ENCODE data around the gene SLC16A4.

Gene SLC16A4

GRCh38 chr1:110356379-110356778 lies 34.4 kb downstream of the SLC16A4 start:
- DNase-seq (ENCODE audit: low read depth), result no peak

GRCh38 chr1:110355321-110355720 lies 35.5 kb downstream of the SLC16A4 start:
- no peak for DNase-seq (ENCODE audit: low read depth)

GRCh38 chr1:110350360-110350759 lies 40.5 kb downstream of the SLC16A4 start:
- no peak for DNase-seq (ENCODE audit: low read depth)

- DNase-seq (ENCODE audit: low read depth), result peak; percentile 9
Observed at GRCh38 chr1:110348771-110349170, 42.1 kb downstream of the SLC16A4 start.

- DNase-seq (ENCODE audit: low read depth), result no peak
Observed at GRCh38 chr1:110348050-110348449, 42.8 kb downstream of the SLC16A4 start.

- no peak for DNase-seq (ENCODE audit: low read depth)
Observed at GRCh38 chr1:110347182-110347893, 43.5 kb downstream of the SLC16A4 start.

GRCh38 chr1:110346690-110347089 lies 44.1 kb downstream of the SLC16A4 start:
- no peak for DNase-seq (ENCODE audit: low read depth)

GRCh38 chr1:110345480-110345879 lies 45.3 kb downstream of the SLC16A4 start:
- DNase-seq (ENCODE audit: low read depth), result no peak

- no peak for DNase-seq (ENCODE audit: low read depth)
Observed at GRCh38 chr1:110344152-110344551, 46.7 kb downstream of the SLC16A4 start.

GRCh38 chr1:110343249-110343648 lies 47.6 kb downstream of the SLC16A4 start:
- no peak for DNase-seq (ENCODE audit: low read depth)

GRCh38 chr1:110341872-110342331 lies 48.9 kb downstream of the SLC16A4 start:
- DNase-seq (ENCODE audit: low read depth), result no peak

- DNase-seq (ENCODE audit: low read depth), result no peak
Observed at GRCh38 chr1:110341146-110341871, 49.5 kb downstream of the SLC16A4 start.

GRCh38 chr1:110340207-110340468 lies 50.7 kb downstream of the SLC16A4 start:
- no peak for DNase-seq (ENCODE audit: low read depth)

GRCh38 chr1:110339407-110340206 lies 51.2 kb downstream of the SLC16A4 start:
- peak; percentile 61 for DNase-seq (ENCODE audit: low read depth)

GRCh38 chr1:110338886-110339406 lies 51.9 kb downstream of the SLC16A4 start, which contains the start of gene RBM15:
Gene RBM15, plus strand, starts transcription at chr1:110339377. Its CDS starts 29 bp downstream, at chr1:110339406.
- DNase-seq (ENCODE audit: low read depth), result peak; percentile 100

- DNase-seq (ENCODE audit: low read depth), result no peak
Observed at GRCh38 chr1:110338309-110338885, 52.4 kb downstream of the SLC16A4 start.

GRCh38 chr1:110337704-110338308 lies 53.0 kb downstream of the SLC16A4 start:
- DNase-seq (ENCODE audit: low read depth), result no peak

GRCh38 chr1:110336300-110337039 lies 54.4 kb downstream of the SLC16A4 start:
- DNase-seq (ENCODE audit: low read depth), result peak; percentile 73

GRCh38 chr1:110335265-110335664 lies 55.6 kb downstream of the SLC16A4 start:
- no peak for DNase-seq (ENCODE audit: low read depth)

GRCh38 chr1:110328700-110329099 lies 62.1 kb downstream of the SLC16A4 start:
- no peak for DNase-seq (ENCODE audit: low read depth)

- DNase-seq (ENCODE audit: low read depth), result peak; percentile 37
Observed at GRCh38 chr1:110328274-110328673, 62.6 kb downstream of the SLC16A4 start.

All from EH (cell line).